PC-3 (cell line): ENCODE measurements around the gene TASOR2. TPM values are rescaled to one million over a fixed set of nuclear protein-coding genes. Genes with fewer than 3 reads are reported as not detected.

Source experiments
- ATAC-seq: fragments of 200-7000 bp; cut with Tn5 transposase; 2 replicates; pipeline ENCODE4 v1.9.1; 2020; ENCODE audit warnings: mild to moderate bottlenecking, moderate library complexity
- BruUV-seq: library from RNA; stranded (reverse); fragments of 400-500 nt; replicated peaks from 2 replicates; lab custom pipeline; 2021; lab: Mats Ljungman, UMichigan
- CTCF ChIA-PET: fragments of 300-600 bp; sonication (Branson Sonifier 250); formaldehyde crosslinking; loops from one replicate; lab custom pipeline; 2022; ENCODE audit warnings: antibody characterized with exemption; lab: Charles Lee
- POLR2A ChIA-PET: fragments of 300-600 bp; sonication (Branson Sonifier 250); formaldehyde crosslinking; loops from one replicate; lab custom pipeline; 2022; ENCODE audit warnings: antibody characterized with exemption; ENCODE audit not compliant: unreplicated experiment; lab: Charles Lee
- DNase-seq: peaks from one replicate; pipeline ENCODE4 v3.0.0-alpha.2; 2015
- H2AFZ ChIP-seq: fragments of 300-600 bp; sonication (generic); 2 replicates; pipeline ENCODE4 v1.6.0; 2016; ENCODE audit warnings: antibody characterized with exemption, low read length
- H3F3A ChIP-seq: fragments of 300-600 bp; sonication (generic); one replicate; pipeline ENCODE4 v1.6.0; 2017; ENCODE audit warnings: antibody characterized with exemption, low read length, control low read depth, mild to moderate bottlenecking; ENCODE audit not compliant: unreplicated experiment
- H3K27ac ChIP-seq: fragments of 300-600 bp; sonication (generic); 2 replicates; pipeline ENCODE4 v1.5.1; 2016; ENCODE audit warnings: mild to moderate bottlenecking, low read length
- H3K27me3 ChIP-seq: fragments of 300-600 bp; sonication (generic); 2 replicates; pipeline ENCODE4 v1.6.1; 2016; ENCODE audit warnings: low read length, mixed read lengths
- H3K36me3 ChIP-seq: fragments of 300-600 bp; sonication (generic); 2 replicates; pipeline ENCODE4 v1.6.1; 2016; ENCODE audit warnings: low read depth, mixed run types, low read length, mixed read lengths
- H3K4me1 ChIP-seq: fragments of 300-600 bp; sonication (generic); 2 replicates; pipeline ENCODE4 v1.5.1; 2016; ENCODE audit warnings: low read length; ENCODE audit not compliant: insufficient read depth
- H3K4me2 ChIP-seq: fragments of 300-600 bp; sonication (generic); 2 replicates; pipeline ENCODE4 v1.6.0; 2016; ENCODE audit warnings: low read length
- H3K4me3 ChIP-seq: fragments of 300-600 bp; sonication (generic); 2 replicates; pipeline ENCODE4 v1.5.1; 2016; ENCODE audit warnings: mild to moderate bottlenecking, low read length, mixed read lengths
- H3K79me2 ChIP-seq: fragments of 300-600 bp; sonication (generic); 2 replicates; pipeline ENCODE4 v1.6.1; 2017; ENCODE audit warnings: low read length, mixed read lengths
- H3K9ac ChIP-seq: fragments of 300-600 bp; sonication (generic); 2 replicates; pipeline ENCODE4 v1.6.0; 2016; ENCODE audit warnings: mild to moderate bottlenecking, low read length
- H3K9me2 ChIP-seq: fragments of 300-600 bp; sonication (generic); replicated peaks from 2 replicates; pipeline ENCODE4 v1.6.1; 2016; ENCODE audit warnings: mixed run types, low read length, mixed read lengths
- H3K9me3 ChIP-seq: fragments of 300-600 bp; sonication (generic); 2 replicates; pipeline ENCODE4 v1.6.1; 2016; ENCODE audit warnings: low read length, mixed read lengths
- H4K20me1 ChIP-seq: fragments of 300-600 bp; sonication (generic); 2 replicates; pipeline ENCODE4 v1.6.1; 2016; ENCODE audit warnings: low read length, mixed read lengths
- EZH2 ChIP-seq: fragments of 300-600 bp; sonication (generic); IDR thresholded peaks from one replicate; pipeline ENCODE4 v1.6.1; 2017; ENCODE audit warnings: antibody characterized with exemption, mild to moderate bottlenecking, low read length; ENCODE audit not compliant: unreplicated experiment
- EZH2phosphoT487 ChIP-seq: fragments of 300-600 bp; sonication (generic); IDR thresholded peaks from 2 replicates; pipeline ENCODE4 v1.6.1; 2018; ENCODE audit warnings: mild to moderate bottlenecking, antibody characterized with exemption, low read length, borderline replicate concordance
- intact Hi-C: fragments of 100-400 bp; cut with micrococcal nuclease; formaldehyde crosslinking; loops from 2 replicates; pipeline ENCODE4 v1.9.0; 2023
- total RNA-seq: library from RNA; depleted of rRNA; stranded (reverse); fragments of >200 nt; gene quantifications from 2 replicates; pipeline ENCODE4 v1.2.3, GENCODE V29; 2014
- TF ChIP-seq, protein P1 (sequence below): fragments of 300-600 bp; sonication (generic); conservative IDR thresholded peaks from 2 replicates; pipeline ENCODE4 v1.5.1; 2017; ENCODE audit warnings: antibody characterized with exemption, low read depth, mild to moderate bottlenecking, low read length

TASOR2 gene
- total RNA-seq, 1 experiment from 2014 or later: 47.3 TPM

DNA sequence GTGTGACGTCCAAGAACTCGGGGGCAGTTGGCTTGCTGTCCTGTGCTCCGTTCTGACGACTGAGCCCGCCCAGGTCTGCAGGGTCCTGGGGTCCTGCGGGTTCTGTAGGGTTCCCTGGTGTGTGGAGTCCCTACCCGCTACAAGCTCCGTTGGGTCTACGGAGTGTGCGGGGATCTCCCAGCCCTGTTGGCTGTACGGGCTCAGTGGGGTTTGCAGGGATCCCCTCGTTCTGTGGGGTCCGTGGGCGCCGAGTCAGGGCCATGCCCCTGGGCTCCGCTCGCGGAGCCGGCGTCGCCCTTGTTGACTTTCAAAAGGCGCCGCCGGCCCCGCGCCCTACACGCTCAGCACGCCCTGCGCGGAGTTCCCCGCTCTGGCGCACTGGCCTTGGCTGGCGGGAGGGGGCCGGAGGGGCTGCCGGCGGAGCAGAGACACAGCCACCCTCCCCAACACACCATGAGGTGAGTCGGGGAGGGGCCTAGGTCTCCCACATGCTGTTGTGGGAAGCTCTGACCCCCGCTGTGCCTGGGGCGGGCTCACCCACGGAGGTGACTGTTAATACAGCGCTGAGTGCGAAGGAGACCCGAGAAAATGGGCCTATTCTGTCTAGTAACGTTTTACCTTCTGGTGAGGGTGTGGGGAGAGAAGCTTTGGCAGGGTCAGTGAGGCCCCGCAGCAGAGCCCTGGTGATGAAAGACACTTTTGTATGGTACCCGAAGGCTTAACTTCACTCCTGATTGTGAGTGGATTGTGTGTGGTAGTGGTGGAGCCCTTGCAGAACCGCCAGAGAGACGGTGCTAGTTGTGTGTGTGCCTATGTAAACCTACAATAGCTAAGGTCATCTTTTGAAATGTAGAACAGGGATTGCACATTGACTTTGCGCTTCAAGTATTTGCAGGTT, 8.1 kb downstream of the TASOR2 start:
- no peaks in the 10 kb centered on the region for H3K4me1 ChIP-seq
- H3K27ac ChIP-seq: no peak overlapping the region
- H3K4me2 ChIP-seq: no peak overlapping the region
- intact Hi-C loops: no loop called here
- H3K27me3 ChIP-seq: no peaks in the 10 kb centered on the region
- no peaks in the 10 kb centered on the region for H3K36me3 ChIP-seq
- POLR2A ChIA-PET: no interaction called here
- ATAC-seq (no peak), DNase-seq (no peak)
- TF ChIP-seq, protein P1, sequence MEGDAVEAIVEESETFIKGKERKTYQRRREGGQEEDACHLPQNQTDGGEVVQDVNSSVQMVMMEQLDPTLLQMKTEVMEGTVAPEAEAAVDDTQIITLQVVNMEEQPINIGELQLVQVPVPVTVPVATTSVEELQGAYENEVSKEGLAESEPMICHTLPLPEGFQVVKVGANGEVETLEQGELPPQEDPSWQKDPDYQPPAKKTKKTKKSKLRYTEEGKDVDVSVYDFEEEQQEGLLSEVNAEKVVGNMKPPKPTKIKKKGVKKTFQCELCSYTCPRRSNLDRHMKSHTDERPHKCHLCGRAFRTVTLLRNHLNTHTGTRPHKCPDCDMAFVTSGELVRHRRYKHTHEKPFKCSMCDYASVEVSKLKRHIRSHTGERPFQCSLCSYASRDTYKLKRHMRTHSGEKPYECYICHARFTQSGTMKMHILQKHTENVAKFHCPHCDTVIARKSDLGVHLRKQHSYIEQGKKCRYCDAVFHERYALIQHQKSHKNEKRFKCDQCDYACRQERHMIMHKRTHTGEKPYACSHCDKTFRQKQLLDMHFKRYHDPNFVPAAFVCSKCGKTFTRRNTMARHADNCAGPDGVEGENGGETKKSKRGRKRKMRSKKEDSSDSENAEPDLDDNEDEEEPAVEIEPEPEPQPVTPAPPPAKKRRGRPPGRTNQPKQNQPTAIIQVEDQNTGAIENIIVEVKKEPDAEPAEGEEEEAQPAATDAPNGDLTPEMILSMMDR: no peak
- TF ChIP-seq EZH2phosphoT487 (no peak), EZH2 (no peak)
- BruUV-seq: no TSS peak
- H3K4me3 ChIP-seq: no peak overlapping the region
- H3F3A ChIP-seq: no peaks in the 10 kb centered on the region
- no peaks in the 10 kb centered on the region for H3K9me3 ChIP-seq
- H3K9me2 ChIP-seq: no peaks in the 10 kb centered on the region
- peaks cover 100% of the 10 kb centered on the region for H3K79me2 ChIP-seq
- no peak overlapping the region for H3K9ac ChIP-seq
- no peaks in the 10 kb centered on the region for H4K20me1 ChIP-seq
- H2AFZ ChIP-seq: no peak overlapping the region
- CTCF ChIA-PET: no interaction called here

DNA sequence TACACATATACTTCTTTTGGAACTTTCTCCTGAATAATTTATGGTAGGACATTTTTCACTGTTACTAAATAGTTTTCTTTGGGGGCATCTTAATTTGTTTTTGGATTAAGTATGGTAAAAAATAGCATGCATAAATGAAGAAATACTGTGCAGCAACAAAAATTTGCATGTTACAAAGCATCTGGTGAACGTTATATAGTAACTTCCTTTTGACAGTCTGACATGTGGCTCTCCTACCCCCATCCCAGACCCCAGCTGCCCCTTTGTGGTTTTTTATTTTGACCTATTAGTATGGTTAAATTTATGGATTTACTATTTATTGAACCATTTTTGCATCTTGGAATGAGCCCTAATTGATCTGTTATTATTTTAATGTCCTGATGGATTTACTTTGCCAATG, 9.9 kb downstream of the TASOR2 start:
- Histone ChIP-seq H3K36me3 (no peaks in the 10 kb centered on the region), H3K9me2 (no peaks in the 10 kb centered on the region), H3F3A (no peaks in the 10 kb centered on the region), H3K9ac (no peak overlapping the region), H4K20me1 (no peaks in the 10 kb centered on the region), H2AFZ (no peak overlapping the region), H3K27me3 (no peaks in the 10 kb centered on the region), H3K27ac (no peak overlapping the region), H3K9me3 (no peaks in the 10 kb centered on the region), H3K4me2 (no peak overlapping the region), H3K4me1 (no peaks in the 10 kb centered on the region), H3K79me2 (peaks cover 100% of the 10 kb centered on the region), H3K4me3 (no peak overlapping the region)
- no TSS peak for BruUV-seq
- DNase-seq (no peak), ATAC-seq (no peak)
- TF ChIP-seq EZH2 (no peak), EZH2phosphoT487 (no peak)
- TF ChIP-seq, protein P1: no peak
- POLR2A ChIA-PET: no interaction called here
- CTCF ChIA-PET: no interaction called here
- intact Hi-C loops: no loop called here

DNA sequence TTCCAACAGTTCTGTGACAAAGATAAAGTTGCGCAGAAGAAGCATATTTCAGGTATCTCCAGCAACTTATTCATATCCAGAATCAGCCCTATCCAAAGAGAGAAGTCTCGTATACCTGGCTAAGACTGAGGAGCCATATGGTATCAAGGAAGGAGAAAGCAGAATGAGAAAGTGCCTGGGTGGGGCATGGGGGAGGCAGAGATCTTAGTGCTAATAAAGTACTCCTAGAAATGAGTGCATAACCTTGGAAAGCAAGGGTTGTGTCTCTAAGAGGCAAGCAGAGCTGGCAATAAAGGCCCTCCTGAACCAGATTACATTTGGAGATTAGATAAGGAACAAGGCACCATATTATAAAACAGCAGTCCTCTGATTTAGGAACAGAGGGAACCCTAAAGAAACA, 12.7 kb downstream of the TASOR2 start:
- Histone ChIP-seq H3K9me2 (no peaks in the 10 kb centered on the region), H3K9me3 (no peaks in the 10 kb centered on the region), H3K4me2 (no peak overlapping the region), H4K20me1 (no peaks in the 10 kb centered on the region), H3K9ac (no peak overlapping the region), H2AFZ (no peak overlapping the region), H3F3A (no peaks in the 10 kb centered on the region), H3K27me3 (no peaks in the 10 kb centered on the region), H3K4me1 (no peaks in the 10 kb centered on the region), H3K4me3 (no peak overlapping the region), H3K27ac (no peak overlapping the region), H3K36me3 (no peaks in the 10 kb centered on the region), H3K79me2 (peaks cover 100% of the 10 kb centered on the region)
- ChIA-PET CTCF (no interaction called here), POLR2A (no interaction called here)
- no peak for DNase-seq
- intact Hi-C loops: no loop called here
- TF ChIP-seq, protein P1: no peak
- no peak for TF ChIP-seq EZH2phosphoT487
- no peak for TF ChIP-seq EZH2
- ATAC-seq: no peak
- BruUV-seq: no TSS peak
